Calu3 (cell line): ENCODE data around the gene SRSF4. TPM values are rescaled to one million over a fixed set of nuclear protein-coding genes. Genes with fewer than 3 reads are reported as not detected.

Experiments
- BruUV-seq: library from RNA; stranded (reverse); fragments of 400-500 nt; replicated peaks from 2 replicates; lab custom pipeline; 2021; lab: Mats Ljungman, UMichigan
- CTCF ChIA-PET: fragments of 300-600 bp; sonication (Branson Sonifier 250); formaldehyde crosslinking; loops from one replicate; lab custom pipeline; 2022; ENCODE audit warnings: antibody characterized with exemption; lab: Charles Lee
- DNase-seq: peaks from one replicate; pipeline ENCODE4 v3.0.0; 2022
- H3K27ac Mint-ChIP-seq: one replicate; pipeline ENCODE4 v1.8.0; 2022; ENCODE audit warnings: mixed read lengths; ENCODE audit not compliant: unreplicated experiment
- H3K27me3 Mint-ChIP-seq: one replicate; pipeline ENCODE4 v1.8.0; 2022; ENCODE audit warnings: mixed read lengths; ENCODE audit not compliant: unreplicated experiment
- H3K36me3 Mint-ChIP-seq: one replicate; pipeline ENCODE4 v1.8.0; 2022; ENCODE audit warnings: mild to moderate bottlenecking, moderate library complexity, mixed read lengths; ENCODE audit not compliant: insufficient read depth, unreplicated experiment
- H3K4me1 Mint-ChIP-seq: one replicate; pipeline ENCODE4 v1.8.0; 2022; ENCODE audit warnings: mild to moderate bottlenecking, low read depth, mixed read lengths; ENCODE audit not compliant: unreplicated experiment
- H3K4me3 Mint-ChIP-seq: one replicate; pipeline ENCODE4 v1.8.0; 2022; ENCODE audit warnings: mild to moderate bottlenecking, low read depth, moderate library complexity, mixed read lengths; ENCODE audit not compliant: unreplicated experiment
- H3K9me3 Mint-ChIP-seq: one replicate; pipeline ENCODE4 v1.8.0; 2022; ENCODE audit warnings: low read depth, mixed read lengths; ENCODE audit not compliant: unreplicated experiment
- intact Hi-C: fragments of 100-400 bp; cut with micrococcal nuclease; formaldehyde crosslinking; loops from one replicate; pipeline ENCODE4 v1.10.0; 2022; ENCODE audit not compliant: unreplicated experiment
- total RNA-seq: library from RNA; stranded (reverse); gene quantifications from 2 replicates; pipeline ENCODE4 v1.2.3, GENCODE V29; 2022
- TF ChIP-seq, protein P1 (sequence below): fragments of 200-600 bp; IDR thresholded peaks from one replicate; pipeline ENCODE4 v1.8.0; 2022; ENCODE audit warnings: antibody characterized with exemption; ENCODE audit not compliant: unreplicated experiment

Gene SRSF4
- total RNA-seq, 1 experiment from 2014 or later = 65.4 TPM

DNA sequence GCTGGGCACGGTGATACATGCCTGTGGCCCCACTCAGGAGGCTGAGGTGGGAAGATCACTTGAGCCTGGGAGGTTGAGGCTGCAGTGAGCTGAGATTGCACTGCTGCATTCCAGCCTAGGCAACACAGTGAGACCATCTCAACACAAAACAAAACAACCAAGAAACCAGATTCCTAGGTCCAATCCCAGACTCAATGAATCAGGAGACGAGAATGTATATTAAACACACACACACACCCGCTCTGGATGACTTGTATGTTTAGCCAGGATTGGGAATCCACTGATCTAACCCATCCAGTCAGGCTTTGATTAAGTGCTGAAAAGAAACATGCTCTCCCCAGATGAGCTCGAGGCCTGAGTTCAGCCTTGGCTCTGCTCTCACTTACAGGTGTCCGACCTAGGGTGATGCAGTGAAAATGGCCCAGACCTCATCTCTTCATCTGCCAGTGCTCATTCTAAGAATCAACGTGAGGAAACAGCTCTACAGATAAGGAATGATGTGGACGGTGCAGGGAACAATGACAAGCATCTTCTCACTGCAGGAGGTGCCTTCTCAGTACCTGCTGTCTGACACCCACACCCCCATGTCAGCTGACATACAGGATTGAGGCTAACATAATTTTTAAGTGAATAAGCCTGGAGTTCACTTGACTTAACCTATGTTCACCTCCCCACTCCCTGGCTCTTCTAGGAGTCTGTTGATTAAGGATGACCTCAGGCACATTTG is 15.3 kb upstream of the SRSF4 start:
- CTCF ChIA-PET = interaction anchor here (0.6 to 1.6 kb wide), 7 partner anchors 10 to 315 kb away, joined by 3 to 14 read pairs (median 5); partner anchors contain the start of gene SRSF4
- Mint-ChIP-seq H3K9me3 (no peaks in the 10 kb centered on the region), H3K27me3 (no peaks in the 10 kb centered on the region), H3K4me3 (no peak overlapping the region), H3K36me3 (peaks cover 34% of the 10 kb centered on the region), H3K4me1 (peaks cover 1% of the 10 kb centered on the region), H3K27ac (no peak overlapping the region)
- TF ChIP-seq, protein P1, sequence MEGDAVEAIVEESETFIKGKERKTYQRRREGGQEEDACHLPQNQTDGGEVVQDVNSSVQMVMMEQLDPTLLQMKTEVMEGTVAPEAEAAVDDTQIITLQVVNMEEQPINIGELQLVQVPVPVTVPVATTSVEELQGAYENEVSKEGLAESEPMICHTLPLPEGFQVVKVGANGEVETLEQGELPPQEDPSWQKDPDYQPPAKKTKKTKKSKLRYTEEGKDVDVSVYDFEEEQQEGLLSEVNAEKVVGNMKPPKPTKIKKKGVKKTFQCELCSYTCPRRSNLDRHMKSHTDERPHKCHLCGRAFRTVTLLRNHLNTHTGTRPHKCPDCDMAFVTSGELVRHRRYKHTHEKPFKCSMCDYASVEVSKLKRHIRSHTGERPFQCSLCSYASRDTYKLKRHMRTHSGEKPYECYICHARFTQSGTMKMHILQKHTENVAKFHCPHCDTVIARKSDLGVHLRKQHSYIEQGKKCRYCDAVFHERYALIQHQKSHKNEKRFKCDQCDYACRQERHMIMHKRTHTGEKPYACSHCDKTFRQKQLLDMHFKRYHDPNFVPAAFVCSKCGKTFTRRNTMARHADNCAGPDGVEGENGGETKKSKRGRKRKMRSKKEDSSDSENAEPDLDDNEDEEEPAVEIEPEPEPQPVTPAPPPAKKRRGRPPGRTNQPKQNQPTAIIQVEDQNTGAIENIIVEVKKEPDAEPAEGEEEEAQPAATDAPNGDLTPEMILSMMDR = no peak
- BruUV-seq = no TSS peak
- intact Hi-C loops = no loop called here
- DNase-seq = no peak

DNA sequence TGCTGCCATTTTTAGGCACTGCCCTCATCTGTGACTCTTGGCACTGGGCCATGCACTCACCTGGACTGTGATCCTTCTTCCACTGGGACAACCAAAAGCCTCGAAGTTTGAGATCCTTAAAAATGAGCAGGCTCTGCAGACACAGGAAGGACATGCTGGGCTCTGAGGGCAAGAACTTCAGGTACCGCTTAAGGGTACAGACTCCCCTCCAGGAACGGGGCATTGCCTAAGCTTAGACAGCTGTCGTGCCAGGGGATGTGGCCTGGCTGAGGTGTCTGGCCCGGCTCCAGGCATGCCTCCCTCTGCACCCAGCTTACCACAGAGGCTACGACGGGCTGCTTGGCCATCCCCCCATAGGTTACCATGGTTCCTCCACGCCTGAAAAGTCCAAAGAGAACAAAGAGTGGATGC is 14.2 kb upstream of the SRSF4 start:
- intact Hi-C loops = no loop called here
- H3K27ac Mint-ChIP-seq = no peak overlapping the region
- no TSS peak for BruUV-seq

DNA sequence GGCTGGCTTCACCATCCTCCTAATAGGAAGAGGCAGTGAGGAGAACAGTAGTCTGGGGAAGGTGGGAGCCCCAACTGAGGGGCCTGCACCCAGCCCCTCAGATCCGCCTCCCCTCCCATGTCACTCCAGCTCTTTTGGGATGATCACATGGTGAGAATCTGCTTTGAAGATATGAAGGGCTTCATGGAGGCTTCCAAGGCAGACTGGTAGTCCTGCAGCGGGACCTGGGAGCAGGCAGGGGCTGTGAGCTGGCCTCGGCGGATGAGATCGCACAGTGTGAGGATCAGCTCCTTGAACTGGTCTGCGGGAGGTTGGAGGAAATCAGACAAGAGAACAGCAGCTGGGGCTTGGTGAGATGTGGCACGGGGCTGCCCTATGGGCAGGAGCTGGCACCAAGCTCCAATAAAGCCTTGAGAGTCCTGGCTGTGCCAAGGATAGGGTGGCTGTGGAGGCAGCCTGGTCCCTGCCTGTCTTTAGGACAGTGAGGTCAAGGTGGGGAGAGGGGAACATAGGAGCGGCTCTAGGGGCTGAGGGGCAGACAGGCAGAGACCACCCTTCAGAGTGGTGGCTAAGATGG is 12.3 kb upstream of the SRSF4 start:
- DNase-seq = no peak
- CTCF ChIA-PET = interaction anchor here (0.7 to 1.4 kb wide), 2 partner anchors 12 to 551 kb away, joined by 4 read pairs; partner anchors contain the start of gene SRSF4
- no peak overlapping the region for H3K4me3 Mint-ChIP-seq
- H3K36me3 Mint-ChIP-seq = peaks cover 28% of the 10 kb centered on the region
- H3K9me3 Mint-ChIP-seq = no peaks in the 10 kb centered on the region
- TF ChIP-seq, protein P1 = no peak
- no peaks in the 10 kb centered on the region for H3K27me3 Mint-ChIP-seq
- H3K27ac Mint-ChIP-seq = no peak overlapping the region
- BruUV-seq = no TSS peak
- intact Hi-C loops = no loop called here
- H3K4me1 Mint-ChIP-seq = no peaks in the 10 kb centered on the region

More for the DNA sequence above, 14.2 kb upstream of the SRSF4 start:
- no peaks in the 10 kb centered on the region for H3K27me3 Mint-ChIP-seq
- H3K4me3 Mint-ChIP-seq = no peak overlapping the region
- no peaks in the 10 kb centered on the region for H3K4me1 Mint-ChIP-seq
- H3K9me3 Mint-ChIP-seq = no peaks in the 10 kb centered on the region
- CTCF ChIA-PET = no interaction called here
- DNase-seq = no peak
- H3K36me3 Mint-ChIP-seq = peaks cover 28% of the 10 kb centered on the region
- TF ChIP-seq, protein P1 = no peak

DNA sequence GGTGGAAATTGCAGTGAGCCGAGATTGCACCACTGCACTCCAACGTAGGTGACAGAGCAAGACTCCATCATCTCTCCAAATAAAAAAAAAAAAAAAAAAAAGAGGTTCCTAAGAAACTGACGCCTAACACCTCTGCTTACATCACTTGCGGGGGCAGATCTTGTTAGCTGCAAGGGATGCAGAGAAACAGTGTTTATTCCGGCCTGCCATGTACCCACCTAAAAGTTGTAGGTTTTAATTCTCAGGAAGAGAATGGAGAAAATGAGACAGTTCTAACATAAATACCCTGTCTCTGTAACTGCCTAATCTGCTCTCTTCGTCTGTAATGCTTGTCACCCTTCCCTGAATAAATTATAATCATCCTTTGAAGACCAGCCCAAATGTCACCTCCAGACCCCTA is 9.0 kb upstream of the SRSF4 start:
- no peak overlapping the region for H3K4me3 Mint-ChIP-seq
- TF ChIP-seq, protein P1 = no peak
- H3K9me3 Mint-ChIP-seq = no peaks in the 10 kb centered on the region
- H3K27ac Mint-ChIP-seq = no peak overlapping the region
- CTCF ChIA-PET = no interaction called here
- no peak for DNase-seq
- peaks cover 27% of the 10 kb centered on the region for H3K36me3 Mint-ChIP-seq
- no TSS peak for BruUV-seq
- peaks cover 9% of the 10 kb centered on the region for H3K4me1 Mint-ChIP-seq
- intact Hi-C loops = no loop called here
- H3K27me3 Mint-ChIP-seq = no peaks in the 10 kb centered on the region
